Osteocyte (in vitro differentiated cells): Measurements from ENCODE around the gene EIF1AD. TPM values are rescaled to one million over a fixed set of nuclear protein-coding genes. Genes with fewer than 3 reads are reported as not detected.

Experiments
- DNase-seq: peaks from one replicate; pipeline ENCODE4 v3.0.0; 2021; ENCODE audit warnings: mixed read lengths; ENCODE audit not compliant: unreplicated experiment; ENCODE audit errors: extremely low spot score
- H3K27ac Mint-ChIP-seq: one replicate; pipeline ENCODE4 v1.8.0; 2021; ENCODE audit warnings: mild to moderate bottlenecking, mixed read lengths; ENCODE audit not compliant: unreplicated experiment
- H3K27me3 Mint-ChIP-seq: one replicate; pipeline ENCODE4 v1.8.0; 2021; ENCODE audit warnings: mixed read lengths; ENCODE audit not compliant: unreplicated experiment
- H3K36me3 Mint-ChIP-seq: one replicate; pipeline ENCODE4 v1.8.0; 2021; ENCODE audit warnings: mixed read lengths; ENCODE audit not compliant: unreplicated experiment
- H3K4me1 Mint-ChIP-seq: one replicate; pipeline ENCODE4 v1.8.0; 2021; ENCODE audit warnings: mixed read lengths; ENCODE audit not compliant: unreplicated experiment
- H3K4me3 Mint-ChIP-seq: one replicate; pipeline ENCODE4 v1.8.0; 2021; ENCODE audit warnings: mild to moderate bottlenecking, moderate library complexity, mixed read lengths; ENCODE audit not compliant: unreplicated experiment
- H3K9me3 Mint-ChIP-seq: one replicate; pipeline ENCODE4 v1.8.0; 2021; ENCODE audit warnings: mixed read lengths; ENCODE audit not compliant: unreplicated experiment
- total RNA-seq: library from RNA; stranded (reverse); gene quantifications from 2 replicates; pipeline ENCODE4 v1.2.1, GENCODE V29; 2021
- TF ChIP-seq, protein P1 (sequence below): fragments of 200-600 bp; sonication (generic); IDR thresholded peaks from 2 replicates; pipeline ENCODE4 v1.5.0; 2021; ENCODE audit warnings: antibody characterized with exemption, mild to moderate bottlenecking, moderate library complexity

Gene EIF1AD
- total RNA-seq, 1 donor from 2014 or later = 34.6 TPM

DNA sequence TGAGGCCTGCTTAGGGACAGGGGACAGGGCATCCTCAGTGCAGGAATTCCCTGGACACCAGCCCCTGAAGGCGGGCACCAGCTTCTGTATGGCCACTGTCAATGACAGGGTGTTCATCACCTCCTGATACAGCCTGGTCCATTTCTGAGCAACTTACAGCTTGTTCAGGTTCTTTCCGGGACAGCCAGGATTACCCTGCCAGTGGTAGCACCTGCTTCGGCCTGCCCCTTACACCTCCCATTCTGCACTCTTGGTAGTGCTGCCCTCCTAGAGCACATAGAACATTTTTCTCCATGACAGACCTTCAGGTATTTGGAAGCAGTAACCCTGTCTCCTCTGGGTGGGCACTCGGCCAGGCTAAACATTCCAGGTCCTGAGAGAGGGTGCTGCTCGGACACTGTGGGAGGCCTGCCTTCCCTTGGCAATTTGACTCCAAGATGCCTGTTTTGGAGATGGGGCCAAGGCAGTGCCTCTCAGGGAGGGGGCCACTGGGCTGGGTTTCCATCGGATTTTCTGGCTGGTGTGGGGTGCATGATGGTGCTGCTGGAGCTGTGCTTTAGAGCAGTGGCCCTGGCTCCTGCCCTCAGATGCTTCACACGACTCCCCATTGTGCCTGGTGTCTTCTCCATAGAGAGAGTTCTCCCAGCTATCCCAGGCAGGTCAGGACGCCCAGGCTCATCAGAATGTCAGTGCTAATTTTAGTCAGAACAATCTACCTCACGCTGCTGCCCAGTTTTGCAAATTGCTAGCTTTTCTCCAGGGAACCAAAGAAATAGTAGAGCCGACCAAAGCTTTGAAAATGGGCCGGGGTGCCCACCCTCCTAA lies 45.8 kb upstream of the EIF1AD start:
- no peaks in the 10 kb centered on the region for H3K9me3 Mint-ChIP-seq

DNA sequence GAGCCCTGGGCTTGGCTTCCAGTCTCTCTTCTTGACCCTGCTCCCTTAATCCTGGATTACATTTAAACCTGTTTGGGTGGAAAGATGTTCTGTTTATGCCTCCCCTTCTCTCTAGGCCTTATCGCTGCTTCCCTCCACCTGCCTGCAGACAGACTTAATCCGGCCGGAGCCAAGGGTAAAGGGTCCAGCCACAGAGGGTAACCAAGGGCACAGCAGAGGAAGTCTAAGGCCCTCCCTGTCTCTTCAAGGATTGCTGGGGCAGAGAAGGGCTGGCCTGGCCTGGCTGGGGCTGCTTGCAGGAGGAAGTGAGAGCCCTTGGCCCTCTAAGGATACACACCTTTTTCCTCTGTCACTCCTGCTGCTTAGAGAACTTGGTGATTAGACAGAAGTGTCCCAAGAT lies 44.9 kb upstream of the EIF1AD start:
- Mint-ChIP-seq H3K4me1 (peaks cover 34% of the 10 kb centered on the region), H3K4me3 (no peak overlapping the region), H3K27me3 (no peaks in the 10 kb centered on the region), H3K36me3 (no peaks in the 10 kb centered on the region), H3K9me3 (no peaks in the 10 kb centered on the region), H3K27ac (no peak overlapping the region)
- TF ChIP-seq, protein P1, sequence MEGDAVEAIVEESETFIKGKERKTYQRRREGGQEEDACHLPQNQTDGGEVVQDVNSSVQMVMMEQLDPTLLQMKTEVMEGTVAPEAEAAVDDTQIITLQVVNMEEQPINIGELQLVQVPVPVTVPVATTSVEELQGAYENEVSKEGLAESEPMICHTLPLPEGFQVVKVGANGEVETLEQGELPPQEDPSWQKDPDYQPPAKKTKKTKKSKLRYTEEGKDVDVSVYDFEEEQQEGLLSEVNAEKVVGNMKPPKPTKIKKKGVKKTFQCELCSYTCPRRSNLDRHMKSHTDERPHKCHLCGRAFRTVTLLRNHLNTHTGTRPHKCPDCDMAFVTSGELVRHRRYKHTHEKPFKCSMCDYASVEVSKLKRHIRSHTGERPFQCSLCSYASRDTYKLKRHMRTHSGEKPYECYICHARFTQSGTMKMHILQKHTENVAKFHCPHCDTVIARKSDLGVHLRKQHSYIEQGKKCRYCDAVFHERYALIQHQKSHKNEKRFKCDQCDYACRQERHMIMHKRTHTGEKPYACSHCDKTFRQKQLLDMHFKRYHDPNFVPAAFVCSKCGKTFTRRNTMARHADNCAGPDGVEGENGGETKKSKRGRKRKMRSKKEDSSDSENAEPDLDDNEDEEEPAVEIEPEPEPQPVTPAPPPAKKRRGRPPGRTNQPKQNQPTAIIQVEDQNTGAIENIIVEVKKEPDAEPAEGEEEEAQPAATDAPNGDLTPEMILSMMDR = no peak
- no peak for DNase-seq

More for the DNA sequence above, 45.8 kb upstream of the EIF1AD start:
- DNase-seq = no peak
- Mint-ChIP-seq H3K27me3 (no peaks in the 10 kb centered on the region), H3K36me3 (peaks cover 3% of the 10 kb centered on the region), H3K4me1 (peaks cover 39% of the 10 kb centered on the region), H3K27ac (no peak overlapping the region), H3K4me3 (no peak overlapping the region)
- TF ChIP-seq, protein P1 = no peak

DNA sequence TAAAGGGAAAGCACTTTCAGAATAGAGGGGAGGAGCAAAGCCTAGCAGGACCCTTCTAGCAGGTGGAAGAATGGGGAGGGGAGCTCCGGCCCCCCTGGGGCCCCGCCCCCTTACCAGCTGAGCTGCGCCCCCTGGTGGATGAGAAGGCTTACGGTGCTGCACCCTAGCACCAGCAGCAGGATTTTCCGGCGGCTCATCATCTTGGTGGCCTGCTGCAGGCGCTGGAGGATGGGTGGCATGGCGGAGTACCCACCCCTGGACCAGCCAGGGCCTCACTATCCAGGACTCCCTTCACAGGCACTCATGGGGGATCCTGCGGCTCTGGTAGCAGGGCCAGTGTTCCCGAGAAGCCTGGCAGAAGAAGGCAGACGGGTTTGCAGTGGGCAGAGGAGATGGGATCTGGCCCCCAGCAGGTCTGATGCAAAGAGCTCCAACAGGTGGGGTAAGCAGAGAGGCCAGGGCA lies 43.3 kb upstream of the EIF1AD start:
- DNase-seq = peak; percentile 92
- TF ChIP-seq, protein P1 = peak; percentile 91
- Mint-ChIP-seq H3K4me1 (peaks cover 23% of the 10 kb centered on the region), H3K27ac (no peak overlapping the region), H3K9me3 (no peaks in the 10 kb centered on the region), H3K36me3 (no peaks in the 10 kb centered on the region), H3K27me3 (no peaks in the 10 kb centered on the region), H3K4me3 (no peak overlapping the region)

DNA sequence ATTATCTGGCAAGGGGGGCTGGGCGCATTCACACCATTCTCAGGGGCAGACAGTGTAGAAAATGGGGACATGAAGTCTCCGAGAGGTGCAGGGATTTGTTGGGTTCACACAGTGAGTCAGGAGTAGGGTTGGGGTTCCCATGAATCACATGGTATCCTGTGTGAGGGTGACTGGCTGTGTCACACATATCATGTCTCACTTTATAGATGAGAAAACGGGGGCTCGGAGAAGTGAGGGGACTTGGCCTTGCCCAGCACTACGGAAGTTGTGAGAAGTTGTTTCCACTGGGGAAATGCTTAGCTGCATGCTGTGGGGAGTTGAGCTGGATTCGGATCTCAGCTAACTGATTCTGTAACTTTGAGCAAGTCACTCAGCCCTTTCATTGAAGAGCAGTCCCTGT lies 42.8 kb upstream of the EIF1AD start:
- no peak overlapping the region for H3K4me3 Mint-ChIP-seq
- H3K9me3 Mint-ChIP-seq = no peaks in the 10 kb centered on the region
- TF ChIP-seq, protein P1 = no peak
- H3K27ac Mint-ChIP-seq = no peak overlapping the region
- H3K36me3 Mint-ChIP-seq = no peaks in the 10 kb centered on the region
- H3K4me1 Mint-ChIP-seq = peaks cover 23% of the 10 kb centered on the region
- H3K27me3 Mint-ChIP-seq = no peaks in the 10 kb centered on the region
- DNase-seq = no peak
